HG03571 (cell line): ENCODE data around the gene EGFL7.

ENCODE experiments used
- ATAC-seq: cut with Tn5 transposase; IDR thresholded peaks from one replicate; pipeline ENCODE4 v1.9.1; 2021; ENCODE audit not compliant: unreplicated experiment

EGFL7 gene

DNA sequence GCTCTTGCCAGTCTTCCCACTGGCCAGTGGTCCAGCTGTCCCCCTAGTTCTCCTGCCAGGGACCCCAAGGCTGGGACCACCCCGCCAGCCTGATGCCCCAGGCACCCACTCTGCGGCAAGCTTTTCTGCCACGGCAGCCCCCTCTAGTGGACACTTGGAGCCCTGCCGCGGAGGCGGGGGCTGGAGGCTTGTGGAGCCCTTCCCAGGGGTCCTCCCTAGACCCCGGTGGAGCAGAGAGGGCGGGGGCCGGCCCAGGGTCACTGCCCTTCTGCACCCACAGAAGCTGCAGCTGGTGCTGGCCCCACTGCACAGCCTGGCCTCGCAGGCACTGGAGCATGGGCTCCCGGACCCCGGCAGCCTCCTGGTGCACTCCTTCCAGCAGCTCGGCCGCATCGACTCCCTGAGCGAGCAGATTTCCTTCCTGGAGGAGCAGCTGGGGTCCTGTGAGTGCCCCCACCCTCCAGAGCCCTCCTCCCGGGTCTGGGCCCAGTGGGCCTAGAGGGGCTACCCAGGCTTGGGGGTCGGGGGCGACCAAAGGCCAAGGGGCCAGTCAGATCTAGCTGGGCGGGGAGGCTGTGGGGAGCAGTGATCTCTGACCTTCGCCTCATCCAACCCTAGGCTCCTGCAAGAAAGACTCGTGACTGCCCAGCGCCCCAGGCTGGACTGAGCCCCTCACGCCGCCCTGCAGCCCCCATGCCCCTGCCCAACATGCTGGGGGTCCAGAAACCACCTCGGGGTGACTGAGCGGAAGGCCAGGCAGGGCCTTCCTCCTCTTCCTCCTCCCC is 9.1 kb downstream of the EGFL7 start:
- ATAC-seq: no peak

DNA sequence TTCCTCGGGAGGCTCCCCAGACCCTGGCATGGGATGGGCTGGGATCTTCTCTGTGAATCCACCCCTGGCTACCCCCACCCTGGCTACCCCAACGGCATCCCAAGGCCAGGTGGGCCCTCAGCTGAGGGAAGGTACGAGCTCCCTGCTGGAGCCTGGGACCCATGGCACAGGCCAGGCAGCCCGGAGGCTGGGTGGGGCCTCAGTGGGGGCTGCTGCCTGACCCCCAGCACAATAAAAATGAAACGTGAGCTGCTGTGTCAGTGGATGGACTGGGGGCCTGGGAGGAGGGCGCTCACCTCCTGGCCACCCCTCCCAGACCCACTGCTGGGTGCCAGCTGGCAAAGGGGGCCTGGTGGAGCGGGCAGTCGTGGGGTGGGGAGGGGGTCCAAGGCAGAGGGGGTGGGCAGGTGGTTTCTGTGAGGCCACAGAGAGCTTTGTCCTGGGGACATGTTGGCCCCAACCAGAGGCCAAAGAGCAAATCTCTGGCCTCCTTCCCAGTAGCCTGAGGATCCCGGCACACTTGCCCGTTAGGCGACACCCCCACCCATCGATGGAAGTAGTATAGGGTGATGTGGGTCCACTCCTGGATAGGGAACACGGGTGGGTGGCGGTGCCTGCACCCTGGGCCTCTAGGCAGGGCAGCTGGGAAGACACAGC is 9.8 kb downstream of the EGFL7 start:
- no peak for ATAC-seq

DNA sequence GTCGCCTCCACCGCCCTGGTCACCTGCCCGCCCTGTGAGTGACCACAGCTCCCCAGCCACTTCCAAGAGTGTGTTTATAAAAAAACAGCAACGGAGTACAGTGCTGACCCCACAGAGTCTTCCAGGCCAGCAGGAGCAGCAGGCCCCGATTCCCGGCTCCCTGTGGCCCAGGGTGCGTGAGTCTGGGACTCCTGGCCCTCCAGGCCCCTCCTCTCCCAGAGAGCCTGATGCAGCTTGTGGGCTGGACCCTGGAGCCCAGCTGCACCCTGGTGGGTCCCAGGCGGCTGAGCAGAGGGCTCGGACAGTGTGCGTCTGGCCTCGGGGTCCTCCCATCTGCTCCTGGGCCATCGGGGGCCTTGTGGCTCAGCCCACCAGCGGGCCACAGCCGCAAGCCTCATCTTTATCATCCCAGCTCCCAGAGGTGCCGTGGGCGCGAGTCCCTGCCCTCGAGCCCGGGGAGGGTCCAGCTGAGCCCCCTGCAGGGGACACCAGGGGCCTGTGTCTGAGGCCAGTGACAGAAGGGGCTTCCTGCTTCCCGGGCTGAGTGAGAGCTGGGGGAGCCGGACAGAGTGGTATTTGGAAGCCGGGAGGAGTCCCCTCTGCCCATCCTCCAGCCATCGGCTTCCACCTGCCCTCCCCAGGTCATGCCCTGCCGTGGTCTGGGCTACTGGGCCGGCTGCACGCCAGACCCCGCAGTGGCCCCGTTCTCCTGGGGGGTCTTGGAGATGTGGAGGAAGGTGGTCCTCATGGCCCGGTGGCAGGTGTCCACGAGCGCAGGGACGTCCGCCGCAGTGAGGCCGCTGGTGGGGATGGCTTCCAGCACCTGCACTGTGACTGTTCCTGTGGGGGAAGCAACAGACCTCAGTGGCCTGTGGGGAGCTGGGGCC is 10.6 kb downstream of the EGFL7 start:
- ATAC-seq: no peak

DNA sequence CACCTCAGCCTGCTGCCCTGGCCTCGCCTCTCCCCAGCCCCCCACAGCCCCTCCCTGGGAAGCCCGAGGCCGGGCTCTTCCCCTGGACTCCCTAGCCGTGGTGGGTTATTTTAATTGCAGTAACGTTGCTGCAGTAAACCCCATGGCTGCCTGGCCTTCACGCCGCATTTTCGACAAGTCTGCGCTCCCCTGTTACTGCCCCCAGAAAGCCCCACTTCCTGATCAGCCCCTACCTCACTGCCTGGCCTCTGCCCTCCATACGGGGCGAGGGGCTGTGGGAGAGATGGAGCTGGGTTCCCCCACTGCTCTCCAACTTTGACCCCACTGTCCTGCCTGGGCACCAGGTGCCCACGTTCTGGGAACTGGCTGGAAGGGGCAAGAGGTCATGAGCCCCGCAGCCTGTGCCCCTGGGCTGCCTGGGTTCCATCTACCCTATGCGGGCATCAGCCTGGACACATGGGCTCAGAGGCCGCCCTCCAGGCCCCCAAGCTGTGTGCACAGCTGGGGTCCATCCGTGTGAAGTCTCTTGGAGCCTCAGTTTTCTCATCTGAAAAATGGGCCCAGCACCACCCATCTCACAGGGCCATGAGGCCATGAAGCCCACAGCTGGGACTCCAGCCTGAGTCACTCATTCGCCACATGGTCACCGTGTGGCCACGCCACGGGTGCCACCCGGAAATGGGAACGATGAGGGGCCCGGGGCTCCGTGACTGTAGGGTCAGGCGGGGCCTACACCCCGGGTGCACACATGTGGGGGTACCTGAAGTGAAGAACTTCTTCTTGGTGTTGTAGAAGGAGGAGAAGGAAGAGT is 11.5 kb downstream of the EGFL7 start:
- ATAC-seq: no peak

DNA sequence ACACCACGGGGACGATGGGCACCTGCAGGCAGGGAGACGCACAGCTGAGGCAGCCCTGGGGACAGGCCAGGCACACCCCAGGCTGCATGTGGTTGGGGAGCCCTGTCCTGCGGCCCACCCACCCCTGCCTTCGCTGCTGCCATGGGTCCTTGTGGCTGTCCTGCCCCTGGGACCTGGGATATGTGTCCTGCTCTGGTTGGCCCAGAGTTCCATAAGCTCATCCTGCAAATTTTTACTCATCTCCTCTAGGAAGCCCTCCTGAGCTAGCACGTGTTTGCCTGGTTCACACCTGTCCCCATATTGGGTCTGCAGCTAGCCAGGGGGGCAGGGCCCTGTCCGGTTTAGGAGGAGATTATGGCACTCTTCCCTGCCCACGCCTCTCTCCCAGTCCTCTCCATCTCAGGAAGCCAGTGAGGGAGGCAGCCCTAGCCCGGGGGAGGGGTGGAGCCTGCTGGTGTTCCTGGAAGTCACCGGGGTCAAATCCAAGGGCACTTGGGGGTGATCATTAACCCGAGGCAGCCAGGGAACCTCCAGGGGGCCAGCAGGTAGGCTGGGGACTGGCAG is 12.2 kb downstream of the EGFL7 start:
- ATAC-seq: no peak

DNA sequence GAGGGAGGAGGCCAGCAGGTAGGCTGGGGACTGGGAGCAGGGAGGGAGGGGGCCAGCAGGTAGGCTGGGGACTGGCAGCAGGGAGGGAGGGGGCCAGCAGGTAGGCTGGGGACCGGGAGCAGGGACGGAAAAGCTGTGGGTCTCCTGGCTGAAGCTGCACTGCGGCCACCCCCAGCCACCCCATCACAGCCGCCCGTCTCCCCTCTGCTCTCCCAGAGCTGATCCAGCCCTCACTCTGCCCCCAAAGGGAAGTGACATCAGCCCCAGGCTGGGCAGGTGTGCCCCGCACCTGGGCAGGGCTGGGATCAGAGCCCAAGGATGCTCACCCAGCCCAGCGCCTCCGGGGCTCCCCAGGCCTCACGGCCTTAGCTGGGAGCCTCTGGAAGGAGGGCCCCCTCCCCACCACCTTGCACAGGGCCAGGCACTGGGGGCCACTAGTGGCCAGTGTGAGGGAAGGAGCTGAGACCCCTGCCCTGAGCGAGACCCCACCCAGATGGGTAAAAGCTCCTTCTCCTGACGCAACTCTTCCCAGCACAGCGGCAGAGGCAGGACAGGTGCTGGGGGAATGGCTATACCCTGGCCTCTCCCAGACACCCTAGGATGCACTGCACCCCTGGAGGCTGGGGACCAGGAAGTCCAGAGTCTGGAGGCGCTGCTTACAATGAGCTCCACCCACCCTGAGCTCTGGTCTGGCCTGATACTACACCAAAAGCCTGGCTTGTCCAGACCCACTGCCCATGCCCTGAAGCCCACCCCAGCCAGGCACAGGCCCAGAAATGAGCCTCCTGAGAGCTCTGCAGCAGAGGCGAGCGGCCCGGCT is 13.0 kb downstream of the EGFL7 start:
- no peak for ATAC-seq

DNA sequence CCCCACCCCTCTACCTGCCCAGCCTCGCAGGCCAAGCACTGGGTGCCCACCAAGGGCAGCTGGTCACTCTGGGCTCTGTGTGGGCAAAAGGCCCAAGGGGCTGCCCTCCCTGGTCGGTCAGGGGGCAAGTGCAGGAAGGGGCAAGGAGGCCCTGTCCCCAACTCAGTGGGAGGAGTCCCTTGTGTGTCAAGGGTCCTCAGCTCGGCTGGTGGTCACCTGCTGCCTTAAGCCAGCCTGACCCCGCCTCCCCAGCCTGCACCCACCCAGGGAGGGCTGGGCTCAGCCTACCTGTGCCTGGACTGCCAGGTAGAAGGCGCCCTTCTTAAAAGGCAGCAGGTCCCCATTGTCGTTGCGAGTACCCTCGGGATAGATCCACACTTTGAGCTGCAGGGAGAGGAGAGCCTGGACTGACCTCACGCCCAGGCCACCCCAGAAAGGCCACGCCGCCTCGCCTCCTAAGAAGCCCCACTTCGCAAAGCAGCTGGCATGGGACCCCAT is 13.6 kb downstream of the EGFL7 start:
- no peak for ATAC-seq

DNA sequence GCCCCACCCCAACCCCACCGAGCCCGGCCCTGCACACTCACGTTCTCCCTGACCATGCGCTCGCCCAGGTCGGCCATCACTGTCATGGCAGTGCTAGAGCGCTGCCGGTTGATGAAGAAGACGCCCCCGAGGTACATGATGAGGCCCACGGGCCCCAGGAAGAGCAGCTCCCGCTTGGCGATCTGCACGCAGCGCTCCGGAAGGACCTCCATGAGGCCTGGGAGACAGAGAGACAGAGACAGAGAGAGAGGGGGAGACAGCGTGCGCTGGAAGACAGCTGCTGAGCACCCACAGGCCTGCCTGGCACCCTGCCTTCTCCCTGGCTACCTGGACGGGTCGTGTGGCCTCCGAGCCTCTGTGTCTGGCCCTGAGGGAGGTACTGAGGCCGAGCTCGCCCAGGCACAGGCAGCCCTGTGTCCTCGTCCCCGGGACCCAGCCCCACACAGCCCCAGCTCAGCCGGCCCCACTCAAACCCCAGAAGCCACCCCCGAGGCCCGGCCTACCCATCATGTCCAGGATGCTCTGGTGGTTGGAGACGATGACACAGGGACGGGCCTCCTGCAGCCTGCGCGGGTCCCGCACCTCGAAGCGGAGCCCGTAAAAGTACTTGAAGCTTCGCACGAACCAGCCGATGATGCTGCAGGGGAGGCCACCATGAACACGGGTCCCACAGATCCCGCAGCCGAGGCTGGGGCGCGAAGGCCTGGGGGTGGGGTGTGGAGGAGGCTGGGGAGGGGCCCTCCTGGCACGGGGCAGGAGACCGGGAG is 14.4 kb downstream of the EGFL7 start:
- no peak for ATAC-seq

DNA sequence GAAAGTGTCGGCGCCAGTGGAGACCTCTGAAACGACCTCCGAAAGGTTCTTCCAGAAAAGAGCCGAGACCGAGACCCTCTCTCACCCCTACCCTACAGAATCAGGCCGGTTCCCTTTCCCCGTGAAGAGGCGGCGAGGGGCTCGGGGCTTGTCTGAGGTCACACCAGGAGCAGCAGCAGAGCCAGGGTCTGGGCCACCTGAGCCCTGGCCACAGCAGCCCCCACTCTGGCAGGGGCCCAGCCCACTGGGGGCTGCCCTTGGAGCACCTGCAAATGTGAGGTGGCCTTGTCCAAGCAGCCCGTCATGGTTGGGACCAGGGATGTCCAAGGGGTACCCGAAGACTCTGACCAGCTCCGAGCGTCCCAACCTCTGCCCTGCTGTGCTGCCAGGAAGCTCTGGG is 15.3 kb downstream of the EGFL7 start:
- no peak for ATAC-seq

DNA sequence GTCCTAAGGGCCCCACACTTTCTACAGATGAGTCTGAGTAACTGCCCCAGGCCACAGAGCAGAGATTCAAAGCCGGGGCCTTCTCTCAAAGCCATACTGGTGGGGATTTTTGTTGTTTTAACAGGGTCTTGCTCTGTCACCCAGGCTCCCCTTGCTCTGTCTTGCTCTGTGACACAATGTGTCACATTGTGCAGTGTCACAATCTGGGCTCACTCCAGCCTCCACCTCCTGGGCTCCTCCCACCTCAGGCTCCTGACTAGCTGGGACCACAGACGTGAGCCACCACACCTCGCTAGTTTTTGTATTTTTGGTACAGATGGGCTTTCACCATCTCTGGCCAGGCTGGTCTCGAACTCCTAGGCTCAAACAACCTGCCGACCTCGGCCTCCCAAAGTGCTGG is 15.9 kb downstream of the EGFL7 start:
- ATAC-seq: no peak

DNA sequence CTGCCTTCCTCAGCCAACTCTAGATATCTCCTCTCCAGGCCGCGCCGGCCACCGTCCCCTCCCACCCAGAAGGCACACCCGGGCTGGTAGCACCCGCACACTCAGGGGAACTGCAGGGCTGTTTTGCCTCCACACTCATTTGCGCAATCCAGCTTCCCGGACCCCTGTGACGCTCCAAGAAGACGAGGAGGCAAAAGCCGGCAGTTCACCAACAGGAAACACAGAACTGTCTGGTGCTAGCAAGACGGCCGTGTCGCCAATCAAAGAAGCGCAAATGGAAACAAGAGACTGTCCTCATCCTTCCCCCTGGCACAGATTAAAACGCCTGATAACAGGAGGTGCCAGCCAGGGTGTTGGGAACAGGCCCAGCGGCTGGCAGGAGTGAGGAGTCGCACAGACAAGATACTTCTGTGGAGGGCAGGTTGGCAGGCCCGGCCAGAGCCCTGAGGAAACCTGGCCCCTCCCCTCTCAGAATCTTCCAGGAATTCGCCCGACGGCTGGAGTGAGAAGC is 16.8 kb downstream of the EGFL7 start:
- no peak for ATAC-seq

DNA sequence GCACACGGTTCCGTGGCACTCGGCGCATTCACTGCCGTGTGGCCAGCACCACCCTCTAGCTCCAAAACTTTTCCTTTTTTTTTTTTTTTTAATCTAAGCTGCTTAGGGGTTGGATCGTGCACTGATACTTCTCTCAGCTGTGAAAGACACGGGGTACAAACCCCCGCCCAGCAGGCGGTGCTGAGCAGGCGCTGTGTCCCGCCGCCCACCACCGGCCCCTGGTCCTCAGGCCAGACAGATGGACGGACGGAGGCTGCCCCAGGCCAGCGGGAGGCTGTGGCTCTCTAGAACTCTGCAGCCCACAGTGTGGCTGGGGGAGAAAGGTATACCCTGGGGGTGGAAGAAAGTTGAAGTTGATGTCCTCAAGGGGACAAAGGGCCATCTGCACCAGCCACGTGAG is 18.3 kb downstream of the EGFL7 start:
- ATAC-seq: no peak

DNA sequence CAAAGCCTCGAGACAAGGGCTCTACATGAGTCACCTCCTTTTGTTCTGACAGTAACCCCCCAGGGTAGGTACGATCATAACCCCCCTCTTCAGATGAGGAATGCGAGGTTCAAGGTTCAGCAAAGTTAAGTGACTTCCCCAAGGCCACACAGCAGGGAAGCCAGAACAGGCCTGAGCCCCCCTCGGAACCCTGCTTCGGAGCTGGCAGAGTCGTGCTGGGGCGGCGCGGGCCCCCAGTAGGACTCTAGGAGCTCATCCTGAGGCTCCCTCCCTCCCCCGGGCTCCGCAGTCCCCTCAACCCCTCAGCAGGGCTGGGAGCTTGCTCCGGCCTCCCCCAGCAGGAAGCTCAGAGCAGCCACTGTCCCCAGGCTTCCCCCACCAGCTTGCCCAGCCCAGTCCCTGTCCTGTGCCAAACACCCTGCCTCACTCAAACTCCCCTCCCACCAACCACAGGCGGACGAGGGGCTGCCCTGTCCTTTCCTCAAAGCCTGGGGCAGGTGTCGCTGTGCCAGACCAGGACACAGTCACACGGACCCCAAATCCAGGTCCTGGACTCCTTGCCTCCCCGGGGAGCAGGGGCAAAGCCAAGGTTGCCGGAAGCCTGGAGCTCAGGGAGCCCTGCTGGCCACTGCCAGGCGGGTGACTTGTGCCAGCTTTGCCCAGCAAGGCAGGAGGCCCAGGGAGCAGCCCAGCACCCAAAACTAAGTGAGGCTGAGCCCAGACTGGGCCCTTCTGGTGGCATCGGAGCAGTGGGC is 19.4 kb downstream of the EGFL7 start:
- no peak for ATAC-seq

DNA sequence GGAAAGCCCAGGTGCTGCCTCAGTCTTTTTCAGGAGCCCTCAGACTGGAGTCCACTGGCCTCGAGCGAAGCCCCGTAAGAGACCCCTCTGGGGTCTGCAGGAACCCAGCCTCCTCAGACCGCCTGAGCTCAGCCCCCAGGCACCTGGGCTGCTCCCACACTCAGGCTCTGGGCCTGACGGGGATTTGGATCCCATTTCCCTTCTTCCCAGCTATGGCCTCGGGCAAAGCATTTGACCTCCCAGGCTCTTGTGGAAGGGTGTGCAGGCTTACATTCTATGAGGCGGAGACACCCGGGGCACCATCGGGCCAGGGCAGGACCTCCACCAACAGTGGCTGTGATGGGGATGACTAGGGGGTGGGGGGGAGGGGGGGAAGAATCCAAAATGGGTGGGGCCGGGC is 20.0 kb downstream of the EGFL7 start:
- ATAC-seq: no peak

DNA sequence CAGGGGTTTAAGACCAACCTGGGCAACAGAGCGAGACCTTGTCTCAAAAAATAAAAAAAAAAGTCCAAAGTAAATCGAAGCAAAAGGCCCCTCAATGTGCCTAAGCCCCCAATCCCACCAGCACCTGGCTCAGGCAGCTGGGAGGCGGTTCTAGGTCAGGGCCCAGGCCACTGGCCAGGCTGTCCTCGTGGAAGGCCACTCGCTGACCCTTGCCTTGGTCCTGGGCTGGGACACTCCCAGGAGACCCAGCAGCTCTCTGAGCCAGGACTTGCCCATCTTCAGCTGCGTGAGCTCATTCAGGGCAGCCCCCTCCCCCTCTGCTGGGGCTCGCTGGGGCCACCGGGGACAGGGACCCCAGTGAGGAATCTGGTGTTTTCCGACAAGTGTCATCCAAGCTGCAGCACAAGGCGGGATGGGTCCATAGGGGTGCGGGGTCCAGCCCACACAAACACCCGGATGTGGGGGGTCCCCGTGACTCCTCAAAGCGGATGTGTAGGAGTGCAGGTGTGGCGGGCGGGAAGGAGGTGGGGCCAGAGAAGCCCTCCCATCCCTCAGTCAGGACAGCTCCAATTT is 20.5 kb downstream of the EGFL7 start:
- no peak for ATAC-seq

DNA sequence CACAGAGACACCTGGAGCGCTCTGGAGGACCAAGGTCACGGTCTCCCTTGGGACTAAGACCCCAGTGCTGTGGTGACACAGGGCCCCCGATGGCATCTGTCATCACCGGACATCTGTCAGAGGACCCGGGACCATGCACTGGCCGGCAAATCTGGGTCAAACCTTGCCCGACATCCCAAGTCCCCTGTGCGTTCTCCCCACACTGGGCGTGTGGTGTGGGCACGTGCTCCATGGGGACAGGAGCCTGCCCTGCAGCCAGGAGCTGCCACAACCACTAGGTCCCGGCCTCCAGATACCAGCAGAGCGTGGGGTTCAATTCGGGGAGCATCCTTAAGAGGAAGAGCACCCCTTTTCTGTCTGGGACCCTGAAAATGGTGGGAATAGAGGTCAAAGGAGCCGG is 21.0 kb downstream of the EGFL7 start:
- ATAC-seq: no peak

DNA sequence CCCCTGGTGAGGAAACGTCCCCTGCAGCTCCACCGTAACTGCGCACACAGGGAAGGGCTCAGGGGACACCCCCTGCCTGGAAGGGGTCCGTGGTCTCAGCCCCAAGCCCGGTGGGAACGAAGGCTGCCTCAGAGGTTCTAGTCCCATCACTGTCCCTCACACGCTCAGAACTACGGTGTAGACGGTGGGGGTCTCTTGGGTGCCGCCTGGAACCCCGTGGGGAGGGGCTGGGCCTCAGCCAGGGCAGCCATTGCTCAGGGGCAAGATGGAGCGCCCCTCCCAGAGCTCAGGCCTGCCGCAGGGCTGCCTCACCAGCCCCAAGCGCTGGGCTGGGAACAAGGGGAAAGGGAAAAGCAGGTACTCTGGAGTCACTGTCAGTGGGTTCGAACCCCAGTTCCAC is 21.6 kb downstream of the EGFL7 start:
- no peak for ATAC-seq

DNA sequence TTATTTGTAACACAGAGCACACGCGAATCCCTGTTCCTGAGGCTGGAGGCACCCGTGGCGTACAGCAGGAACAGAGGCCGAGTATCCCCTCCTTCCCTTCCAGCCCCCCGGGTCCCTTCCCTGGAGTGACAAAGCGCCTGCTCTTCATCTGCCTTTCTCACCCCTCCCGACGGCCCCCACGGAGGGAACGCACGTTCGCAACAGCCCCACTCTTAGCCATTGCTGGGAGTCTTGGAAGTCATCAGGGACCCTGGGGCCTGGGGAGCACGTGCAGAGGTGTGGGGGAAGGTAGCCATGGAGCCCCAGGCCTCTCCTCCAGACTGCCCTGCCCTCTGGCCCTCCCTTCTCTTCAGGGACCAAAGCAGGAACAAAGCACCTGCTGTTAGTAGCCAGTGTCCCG is 22.1 kb downstream of the EGFL7 start:
- ATAC-seq: no peak
